ENCODE measurements around the gene SLC26A3.
"Not testable (repeated sequence)": the region's sequence is repeated elsewhere in the genome, so short reads cannot be mapped to it uniquely, and the experiment has no call there.

SLC26A3 gene

GRCh38 chr7:107803009-107803610 is at the start of gene SLC26A3:
SLC26A3 (minus strand) TSS chr7:107803223; CDS start chr7:107794509, 8,714 bp downstream.
- no peak for TF ChIP-seq CTCF (IDR thresholded peaks at IDR 0.05; ENCODE audit: low read depth, low read length)
- no peak within 1 kb of the TSS for H3K4me3 ChIP-seq (ENCODE audit: low read depth, low read length)

GRCh38 chr7:107850643-107851042 is 47.6 kb upstream of the SLC26A3 start:
- TF ChIP-seq CTCF (IDR thresholded peaks at IDR 0.05; ENCODE audit: low read depth, low read length), result no peak
- no peak overlapping the region for H3K4me3 ChIP-seq (ENCODE audit: low read depth, low read length)

- H3K4me3 ChIP-seq (ENCODE audit: low read depth, low read length), result no peak overlapping the region
- TF ChIP-seq CTCF (IDR thresholded peaks at IDR 0.05; ENCODE audit: low read depth, low read length), result no peak
These were observed 47.2 kb upstream of the SLC26A3 start for GRCh38 chr7:107850216-107850615.

GRCh38 chr7:107848211-107848610 is 45.2 kb upstream of the SLC26A3 start:
- H3K4me3 ChIP-seq (ENCODE audit: low read depth, low read length), result not testable (repeated sequence)

- not testable (repeated sequence) for H3K4me3 ChIP-seq (ENCODE audit: low read depth, low read length)
These were observed 44.8 kb upstream of the SLC26A3 start for GRCh38 chr7:107847836-107848175.

GRCh38 chr7:107847168-107847835 is 44.3 kb upstream of the SLC26A3 start:
- TF ChIP-seq CTCF (IDR thresholded peaks at IDR 0.05; ENCODE audit: low read depth, low read length), result no peak
- H3K4me3 ChIP-seq (ENCODE audit: low read depth, low read length), result no peak overlapping the region

GRCh38 chr7:107846324-107846723 is 43.3 kb upstream of the SLC26A3 start:
- TF ChIP-seq CTCF (IDR thresholded peaks at IDR 0.05; ENCODE audit: low read depth, low read length), result no peak

GRCh38 chr7:107843184-107843583 is 40.2 kb upstream of the SLC26A3 start:
- TF ChIP-seq CTCF (IDR thresholded peaks at IDR 0.05; ENCODE audit: low read depth, low read length), result no peak

More at GRCh38 chr7:107846324-107846723, 43.3 kb upstream of the SLC26A3 start:
- H3K4me3 ChIP-seq (ENCODE audit: low read depth, low read length), result no peak overlapping the region

More at GRCh38 chr7:107843184-107843583, 40.2 kb upstream of the SLC26A3 start:
- no peak overlapping the region for H3K4me3 ChIP-seq (ENCODE audit: low read depth, low read length)

All from WI38 (cell line).